ENCODE results near the gene KHSRP. TPM values are rescaled to one million over a fixed set of nuclear protein-coding genes. Genes with fewer than 3 reads are reported as not detected.
"Not testable (repeated sequence)": the region's sequence is repeated elsewhere in the genome, so short reads cannot be mapped to it uniquely, and the experiment has no call there.

KHSRP gene
- total RNA-seq, 2 experiments from 2014 or later: 345 to 354 TPM

- DNase-seq (no peak), ATAC-seq (no peak)
- Mint-ChIP-seq H3K27ac (no peak overlapping the region), H3K4me1 (ENCODE audit: low read depth) (no peaks in the 10 kb centered on the region), H3K9me3 (ENCODE audit: insufficient read depth) (no peaks in the 10 kb centered on the region), H3K27me3 (ENCODE audit: low read depth) (no peaks in the 10 kb centered on the region), H3K4me3 (no peak overlapping the region), H3K36me3 (ENCODE audit: low read depth) (peaks cover 10% of the 10 kb centered on the region)
- POLR2A ChIA-PET: no interaction called here
- CTCF ChIA-PET: no interaction called here
Measured at GRCh38 chr19:6448045-6448444, 23.4 kb upstream of the KHSRP start.

GRCh38 chr19:6446452-6446851 is 21.8 kb upstream of the KHSRP start:
- ChIA-PET CTCF (no interaction called here), POLR2A (no interaction called here)
- ATAC-seq (no peak), DNase-seq (no peak)
- Mint-ChIP-seq H3K27me3 (ENCODE audit: low read depth) (no peaks in the 10 kb centered on the region), H3K9me3 (ENCODE audit: insufficient read depth) (no peaks in the 10 kb centered on the region), H3K27ac (no peak overlapping the region), H3K4me1 (ENCODE audit: low read depth) (no peaks in the 10 kb centered on the region), H3K4me3 (no peak overlapping the region), H3K36me3 (ENCODE audit: low read depth) (peaks cover 3% of the 10 kb centered on the region)

- no peak for DNase-seq
- Mint-ChIP-seq H3K4me3 (no peak overlapping the region), H3K4me1 (ENCODE audit: low read depth) (no peaks in the 10 kb centered on the region), H3K36me3 (ENCODE audit: low read depth) (no peaks in the 10 kb centered on the region), H3K27me3 (ENCODE audit: low read depth) (no peaks in the 10 kb centered on the region), H3K27ac (no peak overlapping the region), H3K9me3 (ENCODE audit: insufficient read depth) (no peaks in the 10 kb centered on the region)
- CTCF ChIA-PET: no interaction called here
- ATAC-seq: no peak
- POLR2A ChIA-PET: no interaction called here
Measured at GRCh38 chr19:6443986-6444385, 19.4 kb upstream of the KHSRP start.

- POLR2A ChIA-PET: no interaction called here
- Mint-ChIP-seq H3K4me1 (ENCODE audit: low read depth) (no peaks in the 10 kb centered on the region), H3K36me3 (ENCODE audit: low read depth) (no peaks in the 10 kb centered on the region), H3K27ac (no peak overlapping the region), H3K4me3 (no peak overlapping the region), H3K27me3 (ENCODE audit: low read depth) (no peaks in the 10 kb centered on the region), H3K9me3 (ENCODE audit: insufficient read depth) (no peaks in the 10 kb centered on the region)
- ATAC-seq (no peak), DNase-seq (no peak)
- CTCF ChIA-PET: no interaction called here
Measured at GRCh38 chr19:6442087-6442688, 17.6 kb upstream of the KHSRP start.

GRCh38 chr19:6440905-6441304 is 16.3 kb upstream of the KHSRP start:
- Mint-ChIP-seq H3K27me3 (ENCODE audit: low read depth) (no peaks in the 10 kb centered on the region), H3K4me3 (no peak overlapping the region), H3K9me3 (ENCODE audit: insufficient read depth) (no peaks in the 10 kb centered on the region), H3K36me3 (ENCODE audit: low read depth) (no peaks in the 10 kb centered on the region), H3K27ac (no peak overlapping the region), H3K4me1 (ENCODE audit: low read depth) (no peaks in the 10 kb centered on the region)
- ATAC-seq: no peak
- ChIA-PET POLR2A (no interaction called here), CTCF (no interaction called here)
- no peak for DNase-seq

GRCh38 chr19:6439743-6440142 is 15.1 kb upstream of the KHSRP start:
- no peaks in the 10 kb centered on the region for H3K27me3 Mint-ChIP-seq (ENCODE audit: low read depth)
- ChIA-PET POLR2A (no interaction called here), CTCF (no interaction called here)
- ATAC-seq: no peak
- H3K27ac Mint-ChIP-seq: no peak overlapping the region
- no peaks in the 10 kb centered on the region for H3K36me3 Mint-ChIP-seq (ENCODE audit: low read depth)
- H3K4me3 Mint-ChIP-seq: no peak overlapping the region
- H3K4me1 Mint-ChIP-seq (ENCODE audit: low read depth): no peaks in the 10 kb centered on the region
- DNase-seq: no peak
- H3K9me3 Mint-ChIP-seq (ENCODE audit: insufficient read depth): no peaks in the 10 kb centered on the region

GRCh38 chr19:6433663-6434062 is 9.1 kb upstream of the KHSRP start, which contains the start of gene SLC25A41:
Gene SLC25A41, minus strand, starts transcription at chr19:6433763. Its CDS starts 70 bp downstream, at chr19:6433693.
- no peaks in the 10 kb centered on the region for H3K27me3 Mint-ChIP-seq (ENCODE audit: low read depth)
- no peak for ATAC-seq

GRCh38 chr19:6433165-6433564 is 8.6 kb upstream of the KHSRP start:
- POLR2A ChIA-PET: no interaction called here
- CTCF ChIA-PET: no interaction called here
- peaks cover 9% of the 10 kb centered on the region for H3K4me1 Mint-ChIP-seq (ENCODE audit: low read depth)
- H3K27ac Mint-ChIP-seq: no peak overlapping the region
- H3K36me3 Mint-ChIP-seq (ENCODE audit: low read depth): no peaks in the 10 kb centered on the region
- H3K4me3 Mint-ChIP-seq: no peak overlapping the region
- H3K9me3 Mint-ChIP-seq (ENCODE audit: insufficient read depth): no peaks in the 10 kb centered on the region
- DNase-seq (no peak), ATAC-seq (no peak)
- H3K27me3 Mint-ChIP-seq (ENCODE audit: low read depth): no peaks in the 10 kb centered on the region

More at GRCh38 chr19:6433663-6434062, 9.1 kb upstream of the KHSRP start, which contains the start of gene SLC25A41:
- Mint-ChIP-seq H3K9me3 (ENCODE audit: insufficient read depth) (no peaks in the 10 kb centered on the region), H3K27ac (no peak within 1 kb of the TSS), H3K4me1 (ENCODE audit: low read depth) (peaks cover 9% of the 10 kb centered on the region), H3K36me3 (ENCODE audit: low read depth) (no peaks in the 10 kb centered on the region), H3K4me3 (no peak within 1 kb of the TSS)
- POLR2A ChIA-PET: no interaction called here
- no peak for DNase-seq
- CTCF ChIA-PET: no interaction called here

- Mint-ChIP-seq H3K36me3 (ENCODE audit: low read depth) (no peaks in the 10 kb centered on the region), H3K27ac (no peak overlapping the region), H3K27me3 (ENCODE audit: low read depth) (no peaks in the 10 kb centered on the region), H3K4me3 (no peak overlapping the region), H3K4me1 (ENCODE audit: low read depth) (peaks cover 9% of the 10 kb centered on the region), H3K9me3 (ENCODE audit: insufficient read depth) (no peaks in the 10 kb centered on the region)
- ChIA-PET CTCF (interaction anchor here (1.2 kb wide), 1 partner anchor 73 kb away, joined by 3 read pairs; no protein-coding TSS in a partner anchor), POLR2A (no interaction called here)
- DNase-seq (no peak), ATAC-seq (no peak)
Measured at GRCh38 chr19:6431891-6432290, 7.3 kb upstream of the KHSRP start.

- CTCF ChIA-PET: no interaction called here
- DNase-seq: no peak
- Mint-ChIP-seq H3K36me3 (ENCODE audit: low read depth) (no peaks in the 10 kb centered on the region), H3K9me3 (ENCODE audit: insufficient read depth) (no peaks in the 10 kb centered on the region), H3K4me1 (ENCODE audit: low read depth) (peaks cover 20% of the 10 kb centered on the region), H3K27ac (peak overlapping the region; percentile 52), H3K27me3 (ENCODE audit: low read depth) (no peaks in the 10 kb centered on the region), H3K4me3 (peak overlapping the region; percentile 49)
- POLR2A ChIA-PET: no interaction called here
- ATAC-seq: no peak
Measured at GRCh38 chr19:6429419-6430221, 5.0 kb upstream of the KHSRP start.

GRCh38 chr19:6428692-6429418 is 4.2 kb upstream of the KHSRP start:
- H3K27ac Mint-ChIP-seq; H3K9me3 Mint-ChIP-seq (ENCODE audit: insufficient read depth); CTCF ChIA-PET; ATAC-seq; H3K4me3 Mint-ChIP-seq; DNase-seq; H3K36me3 Mint-ChIP-seq (ENCODE audit: low read depth); H3K27me3 Mint-ChIP-seq (ENCODE audit: low read depth): not testable (repeated sequence)
- POLR2A ChIA-PET: interaction anchor here (0.7 kb wide), 1 partner anchor 31 kb away, joined by 3 read pairs; the partner anchor contains the start of gene SLC25A23
- H3K4me1 Mint-ChIP-seq (ENCODE audit: low read depth): peaks cover 20% of the 10 kb centered on the region

GRCh38 chr19:6427131-6427530 is 2.5 kb upstream of the KHSRP start:
- no peak for DNase-seq
- no peak for ATAC-seq
- no peaks in the 10 kb centered on the region for H3K27me3 Mint-ChIP-seq (ENCODE audit: low read depth)
- no peak overlapping the region for H3K27ac Mint-ChIP-seq
- H3K36me3 Mint-ChIP-seq (ENCODE audit: low read depth): peaks cover 12% of the 10 kb centered on the region
- ChIA-PET POLR2A (no interaction called here), CTCF (no interaction called here)
- peaks cover 33% of the 10 kb centered on the region for H3K4me1 Mint-ChIP-seq (ENCODE audit: low read depth)
- no peaks in the 10 kb centered on the region for H3K9me3 Mint-ChIP-seq (ENCODE audit: insufficient read depth)
- H3K4me3 Mint-ChIP-seq: no peak overlapping the region

Data from activated CD8-positive, alpha-beta T cell treated with anti-CD3 and anti-CD28 coated beads, Interleukin-2, amount 10 ng/mL, durations not matched to agents 7 days and 5 days (primary cell).